ENCODE results near the gene PRSS21. TPM values are rescaled to one million over a fixed set of nuclear protein-coding genes. Genes with fewer than 3 reads are reported as not detected.

Gene PRSS21
- total and polyA plus RNA-seq, 10 of the 15 experiments (the other 5 are each of a cell fraction or from before 2014, with no cell fraction given), result 5.3 to 73.4 (median 40.1) TPM; not detected in 1

GRCh38 chr16:2828521-2828840 is 11.4 kb downstream of the PRSS21 start:
- H3K4me1 ChIP-seq (ENCODE audit: control insufficient read depth, insufficient read depth, low read length), result peaks cover 4% of the 10 kb centered on the region; the same call in 1 of the 2 replicates
- H3K36me3 ChIP-seq (ENCODE audit: control insufficient read depth in 2 of 2, insufficient read depth in 2 of 2, low read length in 1 of 2), result no peaks in the 10 kb centered on the region
- ChIA-PET SMC1A (ENCODE audit: uncharacterized antibody, unreplicated experiment) (no interaction called here), POLR2A (no interaction called here), RAD21 (ENCODE audit: unreplicated experiment) (no interaction called here), CTCF (interaction anchor here (1.8 kb wide), 1 partner anchor 40 kb away, joined by 4 read pairs; no protein-coding TSS in a partner anchor)
- no peak for TF ChIP-seq SUPT20H (IDR thresholded peaks at IDR 0.05; ENCODE audit: borderline replicate concordance, control insufficient read depth, low read depth, low read length)
- TF ChIP-seq ZZZ3 (IDR thresholded peaks at IDR 0.05; ENCODE audit: control insufficient read depth, insufficient read length, low read depth), result no peak
- no peak for TF ChIP-seq TARDBP (IDR thresholded peaks at IDR 0.05; ENCODE audit: borderline replicate concordance)
- no peak for TF ChIP-seq USF1 (IDR thresholded peaks at IDR 0.05; ENCODE audit: borderline replicate concordance, extremely low read length, insufficient read depth, low read depth, low read length)
- no peak for TF ChIP-seq POU2F2 (IDR thresholded peaks at IDR 0.05; ENCODE audit: borderline replicate concordance, low read depth, low read length)
- no peak for TF ChIP-seq PBX3 (IDR thresholded peaks at IDR 0.05; ENCODE audit: insufficient replicate concordance, low read depth, low read length)
- TF ChIP-seq SMAD5 (IDR thresholded peaks at IDR 0.05; ENCODE audit: low read depth), result no peak
- TF ChIP-seq SP1 (IDR thresholded peaks at IDR 0.05; ENCODE audit: low read depth, low read length), result no peak
- TF ChIP-seq HCFC1 (IDR thresholded peaks at IDR 0.05; ENCODE audit: low read length), result no peak
- TF ChIP-seq CBX3 (IDR thresholded peaks at IDR 0.05; ENCODE audit: borderline replicate concordance, low read depth), result no peak
- no peak for TF ChIP-seq SREBF1 (IDR thresholded peaks at IDR 0.05; ENCODE audit: low read length)
- no peak for TF ChIP-seq SKIL (IDR thresholded peaks at IDR 0.05; ENCODE audit: low read depth, poor library complexity, severe bottlenecking)
- H3K9me3 ChIP-seq (replicated peaks; ENCODE audit: control insufficient read depth, insufficient read depth, low read length), result no peaks in the 10 kb centered on the region
- no peaks in the 10 kb centered on the region for H4K20me1 ChIP-seq (ENCODE audit: control insufficient read depth, insufficient read depth)
- H2AFZ ChIP-seq (ENCODE audit: control insufficient read depth, low read depth, low read length), result no peak overlapping the region
- H3K4me2 ChIP-seq (ENCODE audit: control insufficient read depth, insufficient read depth), result no peak overlapping the region
- in situ Hi-C loops (cut with MboI), result no loop called here
- BruUV-seq (replicated peaks), result no TSS peak
- FAIRE-seq (no peak), DNase-seq (ENCODE audit: low read depth, low spot score) (no peak), ATAC-seq (no peak)
- no peaks in the 10 kb centered on the region for H3K27me3 ChIP-seq (replicated peaks in 1 of 2; ENCODE audit: control insufficient read depth in 2 of 2, insufficient read depth in 2 of 2, low read length in 1 of 2)
- no peak overlapping the region for H3K9ac ChIP-seq (ENCODE audit: control insufficient read depth, insufficient read depth, low read length)
- no peak overlapping the region for H3K4me3 ChIP-seq
- H3K79me2 ChIP-seq (ENCODE audit: control insufficient read depth, insufficient read depth, low read length), result no peaks in the 10 kb centered on the region
- 75% methylated on average over 8 of the region's 8 CpGs for WGBS (ENCODE audit: insufficient coverage, insufficient replicate concordance, low lambda C conversion rate, missing lambda C conversion rate)
- H3K27ac ChIP-seq (ENCODE audit: control insufficient read depth, insufficient read depth), result no peak overlapping the region
- intact Hi-C loops (cut with micrococcal nuclease; ENCODE audit: unreplicated experiment), result no loop called here

Data from GM12878 (cell line).